SK-N-SH treated with all-trans-retinoic acid at 6 μM for 48 hours (cell line): ENCODE measurements around the gene PRIMA1.

Experiments
- ATAC-seq: fragments of 200-7000 bp; cut with Tn5 transposase; 3 replicates; pipeline ENCODE4 v1.9.1; 2020; ENCODE audit warnings: mild to moderate bottlenecking, moderate library complexity
- ARNTL ChIP-seq: fragments of 450-650 bp; formaldehyde crosslinking; IDR thresholded peaks from 2 replicates; pipeline ENCODE4 v1.5.0; 2020; ENCODE audit warnings: low read depth, mild to moderate bottlenecking, moderate library complexity, borderline replicate concordance
- BACH2 ChIP-seq: fragments of 250-450 bp; sonication (Bioruptor Pico); IDR thresholded peaks from 2 replicates; pipeline ENCODE4 v1.9.0; 2021; ENCODE audit warnings: mild to moderate bottlenecking, borderline replicate concordance
- CREB5 ChIP-seq: fragments of 250-450 bp; sonication (Bioruptor Pico); IDR thresholded peaks from 2 replicates; pipeline ENCODE4 v1.5.1; 2020; ENCODE audit warnings: low read depth, mild to moderate bottlenecking, moderate library complexity
- CSDC2 ChIP-seq: fragments of 250-450 bp; sonication (Bioruptor Pico); IDR thresholded peaks from 2 replicates; pipeline ENCODE4 v1.5.0; 2020; ENCODE audit warnings: mild to moderate bottlenecking, moderate library complexity
- ESRRG ChIP-seq: fragments of 250-450 bp; sonication (Bioruptor Pico); IDR thresholded peaks from 2 replicates; pipeline ENCODE4 v1.6.1; 2021; ENCODE audit warnings: mild to moderate bottlenecking
- GLIS3 ChIP-seq: fragments of 250-450 bp; sonication (Bioruptor Pico); IDR thresholded peaks from 2 replicates; pipeline ENCODE4 v1.5.0; 2020; ENCODE audit warnings: mild to moderate bottlenecking, moderate library complexity
- ISL1 ChIP-seq: fragments of 250-450 bp; sonication (Bioruptor Pico); IDR thresholded peaks from 2 replicates; pipeline ENCODE4 v2.1.2; 2022; ENCODE audit warnings: mild to moderate bottlenecking, moderate library complexity
- OSR1 ChIP-seq: fragments of 250-450 bp; sonication (Bioruptor Pico); IDR thresholded peaks from 2 replicates; pipeline ENCODE4 v1.8.0; 2022; ENCODE audit warnings: moderate library complexity, mild to moderate bottlenecking, inconsistent platforms
- PATZ1 ChIP-seq: fragments of 250-450 bp; sonication (Bioruptor Pico); IDR thresholded peaks from 2 replicates; pipeline ENCODE4 v1.8.0; 2020; ENCODE audit warnings: mild to moderate bottlenecking, moderate library complexity, borderline replicate concordance
- POU6F1 ChIP-seq: fragments of 250-450 bp; sonication (Bioruptor Pico); IDR thresholded peaks from 2 replicates; pipeline ENCODE4 v1.8.0; 2021; ENCODE audit warnings: low read depth, mild to moderate bottlenecking, moderate library complexity, borderline replicate concordance
- PPARA ChIP-seq: fragments of 250-450 bp; sonication (Bioruptor Pico); IDR thresholded peaks from 2 replicates; pipeline ENCODE4 v1.5.0; 2020; ENCODE audit warnings: mild to moderate bottlenecking, borderline replicate concordance
- RARB ChIP-seq: fragments of 250-450 bp; sonication (Bioruptor Pico); IDR thresholded peaks from 2 replicates; pipeline ENCODE4 v1.8.0; 2021; ENCODE audit warnings: mild to moderate bottlenecking, moderate library complexity
- TCF4 ChIP-seq: fragments of 250-450 bp; sonication (Bioruptor Pico); IDR thresholded peaks from 2 replicates; pipeline ENCODE4 v1.8.0; 2021; ENCODE audit warnings: mild to moderate bottlenecking, moderate library complexity, borderline replicate concordance
- TOX ChIP-seq: fragments of 250-450 bp; sonication (Bioruptor Pico); IDR thresholded peaks from 2 replicates; pipeline ENCODE4 v1.8.0; 2021; ENCODE audit warnings: mild to moderate bottlenecking, moderate library complexity, borderline replicate concordance
- TSHZ2 ChIP-seq: fragments of 250-450 bp; sonication (Bioruptor Pico); IDR thresholded peaks from 2 replicates; pipeline ENCODE4 v1.5.0; 2020; ENCODE audit warnings: mild to moderate bottlenecking, moderate library complexity
- ZC3H10 ChIP-seq: fragments of 250-450 bp; sonication (Bioruptor Pico); IDR thresholded peaks from 2 replicates; pipeline ENCODE4 v1.5.1; 2021; ENCODE audit warnings: mild to moderate bottlenecking, moderate library complexity
- ZFP3 ChIP-seq: fragments of 250-450 bp; sonication (Bioruptor Pico); IDR thresholded peaks from 2 replicates; pipeline ENCODE4 v1.5.0; 2020; ENCODE audit warnings: mild to moderate bottlenecking, moderate library complexity
- ZFP30 ChIP-seq: fragments of 450-650 bp; formaldehyde crosslinking; IDR thresholded peaks from 2 replicates; pipeline ENCODE4 v1.5.0; 2022; ENCODE audit warnings: mild to moderate bottlenecking, moderate library complexity
- ZNF565 ChIP-seq: fragments of 450-650 bp; formaldehyde crosslinking; conservative IDR thresholded peaks from 2 replicates; pipeline ENCODE4 v1.5.0; 2020; ENCODE audit warnings: low read depth, mild to moderate bottlenecking, moderate library complexity
- ZNF8 ChIP-seq: fragments of 450-650 bp; formaldehyde crosslinking; IDR thresholded peaks from 2 replicates; pipeline ENCODE4 v1.5.0; 2020; ENCODE audit warnings: mild to moderate bottlenecking, moderate library complexity

PRIMA1 gene

GRCh38 chr14:93793555-93794324, 5.5 kb upstream of the PRIMA1 start:
- no peak for TF ChIP-seq ESRRG (CRISPR knock-in tag)
- no peak for TF ChIP-seq PPARA (CRISPR knock-in tag)
- TF ChIP-seq POU6F1, result no peak
- no peak for TF ChIP-seq ARNTL (CRISPR knock-in tag)
- TF ChIP-seq OSR1 (CRISPR knock-in tag), result no peak
- TF ChIP-seq RARB (CRISPR knock-in tag), result no peak
- TF ChIP-seq ZFP30 (CRISPR knock-in tag), result no peak
- no peak for TF ChIP-seq ZNF565 (CRISPR knock-in tag)
- no peak for TF ChIP-seq CREB5
- TF ChIP-seq ZNF8, result no peak
- TF ChIP-seq, all 23 proteins: peak for 0
- ATAC-seq, result no peak

- TF ChIP-seq TSHZ2 (CRISPR knock-in tag) (no peak), PPARA (CRISPR knock-in tag) (no peak), ARNTL (CRISPR knock-in tag) (no peak), CREB5 (no peak), TCF4 (CRISPR knock-in tag) (no peak), ZFP3 (CRISPR knock-in tag) (no peak), GLIS3 (CRISPR knock-in tag) (no peak), ZNF8 (no peak), CSDC2 (no peak), TOX (CRISPR knock-in tag) (no peak), ISL1 (CRISPR knock-in tag) (no peak), ZFP30 (CRISPR knock-in tag) (no peak), PATZ1 (CRISPR knock-in tag) (no peak), OSR1 (CRISPR knock-in tag) (no peak), ESRRG (CRISPR knock-in tag) (no peak), RARB (CRISPR knock-in tag) (no peak), ZC3H10 (CRISPR knock-in tag) (no peak), BACH2 (no peak), POU6F1 (no peak)
These were observed 4.1 kb upstream of the PRIMA1 start for GRCh38 chr14:93792391-93792790.

More at GRCh38 chr14:93792391-93792790, 4.1 kb upstream of the PRIMA1 start:
- ATAC-seq, result no peak
